GM18867 (cell line): ENCODE measurements around the gene TCP11L1.
A peak's percentile ranks its signal among the peaks of the same experiment; 100 is the strongest.
"Not testable (repeated sequence)": the region's sequence is repeated elsewhere in the genome, so short reads cannot be mapped to it uniquely, and the experiment has no call there.

Experiments used
- ATAC-seq: cut with Tn5 transposase; IDR thresholded peaks from one replicate; pipeline ENCODE4 v1.9.1; 2021; ENCODE audit warnings: mild to moderate bottlenecking, moderate library complexity; ENCODE audit not compliant: unreplicated experiment

TCP11L1 gene

GRCh38 chr11:33029218-33029617 is 10.2 kb upstream of the TCP11L1 start:
- not testable (repeated sequence) for ATAC-seq

- no peak for ATAC-seq
Measured at GRCh38 chr11:33033493-33033892, 5.9 kb upstream of the TCP11L1 start.

- ATAC-seq, result no peak
Measured at GRCh38 chr11:33035011-33035410, 4.4 kb upstream of the TCP11L1 start.

GRCh38 chr11:33040033-33040861 is 875 bp downstream of the TCP11L1 start:
- ATAC-seq, result peak; percentile 33

GRCh38 chr11:33040862-33041453 is 1.6 kb downstream of the TCP11L1 start:
- ATAC-seq, result peak; percentile 30

- no peak for ATAC-seq
Measured at GRCh38 chr11:33043221-33043830, 4.0 kb downstream of the TCP11L1 start.

GRCh38 chr11:33044285-33044756 is 4.9 kb downstream of the TCP11L1 start:
- ATAC-seq, result no peak

- ATAC-seq, result no peak
Measured at GRCh38 chr11:33045551-33046255, 6.3 kb downstream of the TCP11L1 start.

GRCh38 chr11:33048701-33049100 is 9.3 kb downstream of the TCP11L1 start:
- not testable (repeated sequence) for ATAC-seq

- not testable (repeated sequence) for ATAC-seq
Measured at GRCh38 chr11:33049565-33050408, 10.4 kb downstream of the TCP11L1 start.

GRCh38 chr11:33052231-33052630 is 12.9 kb downstream of the TCP11L1 start:
- ATAC-seq, result no peak

- ATAC-seq, result no peak
Measured at GRCh38 chr11:33055375-33055774, 16.0 kb downstream of the TCP11L1 start.

- no peak for ATAC-seq
Measured at GRCh38 chr11:33057284-33057683, 17.9 kb downstream of the TCP11L1 start.

- no peak for ATAC-seq
Measured at GRCh38 chr11:33059331-33060007, 20.1 kb downstream of the TCP11L1 start.

GRCh38 chr11:33060271-33060670 is 20.9 kb downstream of the TCP11L1 start:
- no peak for ATAC-seq

GRCh38 chr11:33062137-33062536 is 22.8 kb downstream of the TCP11L1 start:
- no peak for ATAC-seq

GRCh38 chr11:33063326-33063881 is 24.0 kb downstream of the TCP11L1 start:
- ATAC-seq, result peak; percentile 46

GRCh38 chr11:33064033-33064825 is 24.9 kb downstream of the TCP11L1 start:
- no peak for ATAC-seq

GRCh38 chr11:33064866-33065265 is 25.5 kb downstream of the TCP11L1 start:
- ATAC-seq, result no peak
